Motor neuron (in vitro differentiated cells): Measurements from ENCODE around the gene TRIM8. TPM values are rescaled to one million over a fixed set of nuclear protein-coding genes. Genes with fewer than 3 reads are reported as not detected.
A peak's percentile ranks its signal among the peaks of the same experiment; 100 is the strongest.
"Not testable (repeated sequence)": the region's sequence is repeated elsewhere in the genome, so short reads cannot be mapped to it uniquely, and the experiment has no call there.

Source experiments
- ATAC-seq, 8 experiments: fragments of 200-7000 bp; cut with Tn5 transposase; replicated peaks in 6 of 8; 2 replicates each; pipeline ENCODE4 v1.8.0; 2021; ENCODE audit warnings: mild to moderate bottlenecking in 8 of 8, moderate library complexity in 8 of 8
- H3K27ac ChIP-seq, 2 donors: fragments of 250-450 bp; sonication (Bioruptor Pico); 2 replicates each; pipeline ENCODE4 v1.9.0; 2021; ENCODE audit warnings: antibody characterized with exemption in 2 of 2, mild to moderate bottlenecking in 2 of 2, moderate library complexity in 1 of 2
- H3K4me1 ChIP-seq, 2 donors: fragments of 250-450 bp; sonication (Bioruptor Pico); replicated peaks in 1 of 2; 2 replicates each; pipeline ENCODE4 v1.6.1; 2021; ENCODE audit warnings: antibody characterized with exemption in 2 of 2, mild to moderate bottlenecking in 2 of 2, moderate library complexity in 1 of 2
- H3K4me3 ChIP-seq, 5 donors: fragments of 250-450 bp; sonication (Bioruptor Pico); 2 replicates each; pipeline ENCODE4 v1.9.0; 2021; ENCODE audit warnings: antibody characterized with exemption in 5 of 5, mild to moderate bottlenecking in 5 of 5, moderate library complexity in 4 of 5
- WGBS, 10 experiments: fragments of 450-650 bp; shearing (Covaris generic); methylation state at CpG; one replicate each; pipeline ENCODE4 v1.0.0; 2022; 5-methylcytosine and 5-hydroxymethylcytosine counted together
- in situ Hi-C, 9 experiments: fragments of 400-800 bp; cut with MboI; loops; one replicate each; pipeline ENCODE4 v1.15.0; 2021; ENCODE audit warnings: low sequenced_read_pairs in 9 of 9, low pct_unique_long_range_greater_than_20kb in 2 of 9; ENCODE audit not compliant: unreplicated experiment in 9 of 9
- total RNA-seq, 8 experiments: library from RNA; unstranded; fragments of 300-600 nt; gene quantifications; 2 replicates each; pipeline versions ENCODE4 v1.2.3 to v1.2.4, GENCODE V29; 2022

The TRIM8 gene
- total RNA-seq, 8 experiments from 2014 or later, result 42.5 to 84.5 (median 68.6) TPM

DNA sequence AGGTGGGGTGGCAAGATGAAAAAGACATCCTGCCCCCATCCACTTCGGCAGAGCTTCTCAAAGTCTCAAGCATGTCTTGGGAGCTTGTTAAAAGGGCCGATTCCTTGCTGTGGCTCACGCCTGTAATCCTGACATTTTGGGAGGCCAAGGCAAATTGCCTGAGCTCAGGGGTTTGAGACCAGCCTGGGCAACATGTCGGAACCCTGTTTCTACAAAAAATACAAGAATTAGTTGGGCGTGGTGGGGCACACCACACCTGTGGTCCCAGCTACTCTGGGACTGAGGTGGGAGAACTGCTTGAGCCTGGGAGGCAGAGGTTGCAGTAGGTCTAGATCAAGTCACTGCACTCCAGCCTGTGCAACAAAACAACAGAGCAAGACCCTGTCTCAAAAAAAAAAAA, 14.5 kb downstream of the TRIM8 start:
- WGBS, 10 experiments, result 80 to 100% (median 100%) methylated on average over 1 to 2 of the region's 5 CpGs; no CpG with 5 or more reads in 3 of the 10 experiments
- no peak for ATAC-seq
- Histone ChIP-seq H3K27ac (no peak overlapping the region), H3K4me1 (peaks cover 11 to 16% of the 10 kb centered on the region in 2 donors), H3K4me3 (no peak overlapping the region)
- in situ Hi-C loops, result no loop called here

GRCh38 chr10:102660888-102661657, 16.8 kb downstream of the TRIM8 start:
- Histone ChIP-seq H3K4me3 (no peak overlapping the region), H3K4me1 (peaks cover 11 to 16% of the 10 kb centered on the region in 2 donors), H3K27ac (peak overlapping the region in 1 of 2 donors; percentile 60)
- whole genome bisulfite sequencing, 10 experiments, result no CpG with 5 or more reads among the region's 22 CpGs
- peak; percentile 58 to 85 (median 79) for ATAC-seq
- in situ Hi-C loops, result no loop called here

GRCh38 chr10:102661658-102662028, 17.4 kb downstream of the TRIM8 start:
- Histone ChIP-seq H3K27ac (peak overlapping the region in 1 of 2 donors; percentile 60), H3K4me3 (no peak overlapping the region), H3K4me1 (peaks cover 11 to 16% of the 10 kb centered on the region in 2 donors)
- peak in 6 of 8 experiments; percentile 5 to 31 (median 22) for ATAC-seq
- in situ Hi-C loops, result no loop called here
- WGBS, 10 experiments, result no CpG with 5 or more reads among the region's 6 CpGs

- 20 to 100% (median 89%) methylated on average over 1 to 8 of the region's 9 CpGs; no CpG with 5 or more reads in 1 of the 10 experiments for WGBS, 10 experiments
- H3K4me3 ChIP-seq, result no peak overlapping the region
- ATAC-seq, result no peak
- H3K27ac ChIP-seq, result no peak overlapping the region
- peaks cover 30 to 39% of the 10 kb centered on the region in 2 donors for H3K4me1 ChIP-seq
- in situ Hi-C loops, result no loop called here
Measured at GRCh38 chr10:102665904-102666509, 21.7 kb downstream of the TRIM8 start.

- whole genome bisulfite sequencing, 10 experiments, result 92% methylated on average over 2 of the region's 4 CpGs; no CpG with 5 or more reads in 9 of the 10 experiments
- H3K4me3 ChIP-seq, ATAC-seq, in situ Hi-C loops: not testable (repeated sequence)
- H3K4me1 ChIP-seq, result peaks cover 29 to 35% of the 10 kb centered on the region in 2 donors
- peak overlapping the region in 1 of 2 donors; percentile 45 for H3K27ac ChIP-seq
Measured at GRCh38 chr10:102667411-102667810, 23.1 kb downstream of the TRIM8 start.

- in situ Hi-C loops, result no loop called here
- ATAC-seq, result peak in 3 of 8 experiments; percentile 11 to 51 (median 24)
- 0 to 100% (median 93%) methylated on average over 1 to 3 of the region's 10 CpGs; no CpG with 5 or more reads in 6 of the 10 experiments for WGBS, 10 experiments
- Histone ChIP-seq H3K27ac (peak overlapping the region in 1 of 2 donors; percentile 45), H3K4me3 (no peak overlapping the region), H3K4me1 (peaks cover 39 to 43% of the 10 kb centered on the region in 2 donors)
Measured at GRCh38 chr10:102668326-102669107, 24.2 kb downstream of the TRIM8 start.

DNA sequence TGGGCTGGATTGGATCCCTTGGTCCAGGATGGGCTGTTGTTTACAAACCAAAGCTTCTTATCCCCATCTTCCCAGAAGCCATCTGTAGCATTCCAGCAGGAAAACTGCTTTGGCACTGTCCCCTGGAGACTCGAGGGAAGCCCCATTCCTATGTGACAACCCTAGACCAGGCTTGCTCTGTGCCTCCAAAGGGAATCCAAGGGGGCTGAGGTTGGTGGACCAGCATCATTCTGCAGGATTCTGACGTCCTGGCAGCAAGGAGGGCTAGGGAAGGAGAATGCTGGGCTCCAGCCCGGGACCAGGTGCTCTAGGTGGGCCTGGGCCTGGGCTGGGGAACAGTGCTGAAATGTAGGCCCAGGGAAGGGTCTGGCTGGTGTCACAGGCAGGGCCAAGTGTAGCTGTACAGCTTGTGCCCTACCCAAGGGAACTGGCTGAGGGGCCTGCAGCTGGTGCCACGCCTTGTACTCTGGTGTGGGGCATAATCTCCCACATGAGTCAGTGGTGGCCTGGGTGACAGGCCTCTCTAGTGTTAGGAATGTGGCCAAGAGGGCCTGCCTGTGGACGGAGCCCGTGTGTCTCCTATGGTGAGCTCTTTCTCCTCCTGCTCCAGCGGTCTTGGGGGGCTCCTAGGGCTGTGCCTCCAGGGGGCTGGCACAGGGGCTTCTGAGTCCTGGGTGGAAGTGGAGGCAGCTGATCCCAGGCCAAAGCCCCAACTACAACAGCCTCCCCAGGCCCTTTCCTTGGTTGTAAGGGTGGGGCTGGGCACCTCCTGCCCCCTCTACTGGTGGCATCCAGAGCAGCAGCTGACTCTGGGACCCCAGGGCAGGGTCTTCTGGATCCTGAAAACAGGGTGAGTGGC, 25.2 kb downstream of the TRIM8 start:
- Histone ChIP-seq H3K4me1 (peaks cover 48 to 50% of the 10 kb centered on the region in 2 donors), H3K27ac (no peak overlapping the region), H3K4me3 (no peak overlapping the region)
- ATAC-seq, result peak; percentile 5 to 75 (median 28)
- WGBS, 10 experiments, result 0 to 94% (median 74%) methylated on average over 1 to 3 of the region's 7 CpGs; no CpG with 5 or more reads in 4 of the 10 experiments
- in situ Hi-C loops, result no loop called here

- no peak for ATAC-seq
- 71 to 100% (median 89%) methylated on average over 2 to 7 of the region's 9 CpGs; no CpG with 5 or more reads in 2 of the 10 experiments for WGBS, 10 experiments
- no peak overlapping the region for H3K4me3 ChIP-seq
- H3K27ac ChIP-seq, result peak overlapping the region in 1 of 2 donors; percentile 4
- in situ Hi-C loops, result no loop called here
- peaks cover 55 to 56% of the 10 kb centered on the region in 2 donors for H3K4me1 ChIP-seq
Measured at GRCh38 chr10:102670065-102670670, 25.9 kb downstream of the TRIM8 start.

- no peak for ATAC-seq
- Histone ChIP-seq H3K4me3 (no peak overlapping the region), H3K4me1 (peaks cover 63 to 64% of the 10 kb centered on the region in 2 donors), H3K27ac (peak overlapping the region; percentile 7 to 16)
- WGBS, 10 experiments, result 80 to 100% (median 92%) methylated on average over 1 to 3 of the region's 6 CpGs; no CpG with 5 or more reads in 4 of the 10 experiments
- in situ Hi-C loops, result no loop called here
Measured at GRCh38 chr10:102670871-102671434, 26.7 kb downstream of the TRIM8 start.

- 9 to 64% (median 33%) methylated on average over 3 to 13 of the region's 13 CpGs for WGBS, 10 experiments
- peak overlapping the region; percentile 85 to 87 for H3K27ac ChIP-seq
- peak overlapping the region in 1 of 5 donors; percentile 21 for H3K4me3 ChIP-seq
- ATAC-seq, result no peak
- in situ Hi-C loops, result no loop called here
- peaks cover 76 to 80% of the 10 kb centered on the region in 2 donors for H3K4me1 ChIP-seq
Measured at GRCh38 chr10:102673236-102673818, 29.0 kb downstream of the TRIM8 start.

GRCh38 chr10:102673819-102674511, 29.7 kb downstream of the TRIM8 start:
- Histone ChIP-seq H3K27ac (peak overlapping the region; percentile 85 to 87), H3K4me1 (peaks cover 82 to 87% of the 10 kb centered on the region in 2 donors), H3K4me3 (peak overlapping the region in 3 of 5 donors; percentile 6 to 21 (median 19))
- WGBS, 10 experiments, result 0 to 13% (median 6%) methylated on average over 2 to 10 of the region's 19 CpGs; no CpG with 5 or more reads in 2 of the 10 experiments
- in situ Hi-C loops, result no loop called here
- peak; percentile 37 to 81 (median 66) for ATAC-seq
